Kidney epithelial cell (primary cell): Measurements from ENCODE around the gene FCN3. TPM values are rescaled to one million over a fixed set of nuclear protein-coding genes. Genes with fewer than 3 reads are reported as not detected.
"Not testable (repeated sequence)": the region's sequence is repeated elsewhere in the genome, so short reads cannot be mapped to it uniquely, and the experiment has no call there.

Experiments
- DNase-seq: peaks from one replicate; pipeline ENCODE4 v3.0.0-alpha.2; 2010; ENCODE audit warnings: low read depth
- H3K27me3 ChIP-seq: 2 replicates; pipeline ENCODE4 v1.6.0; 2011; ENCODE audit warnings: low read length; ENCODE audit not compliant: control insufficient read depth, insufficient read depth
- H3K36me3 ChIP-seq: 2 replicates; pipeline ENCODE4 v1.5.1; 2011; ENCODE audit warnings: low read length; ENCODE audit not compliant: control insufficient read depth, insufficient read depth
- H3K4me3 ChIP-seq: 2 replicates; pipeline ENCODE4 v1.5.1; 2011; ENCODE audit warnings: low read depth, mild to moderate bottlenecking, control low read depth, low read length
- total RNA-seq: library from RNA; depleted of rRNA; stranded (reverse); fragments of >200 nt; gene quantifications from 2 replicates; pipeline ENCODE4 v1.2.3, GENCODE V29; 2015
- TF ChIP-seq, protein P1 (sequence below): IDR thresholded peaks from 2 replicates; pipeline ENCODE4 v1.5.1; 2011; ENCODE audit warnings: mild to moderate bottlenecking, moderate library complexity, low read length, control low read depth, inconsistent platforms; ENCODE audit not compliant: insufficient read depth, poor library complexity, severe bottlenecking

The FCN3 gene
- total RNA-seq, 1 donor from 2014 or later = not detected

DNA sequence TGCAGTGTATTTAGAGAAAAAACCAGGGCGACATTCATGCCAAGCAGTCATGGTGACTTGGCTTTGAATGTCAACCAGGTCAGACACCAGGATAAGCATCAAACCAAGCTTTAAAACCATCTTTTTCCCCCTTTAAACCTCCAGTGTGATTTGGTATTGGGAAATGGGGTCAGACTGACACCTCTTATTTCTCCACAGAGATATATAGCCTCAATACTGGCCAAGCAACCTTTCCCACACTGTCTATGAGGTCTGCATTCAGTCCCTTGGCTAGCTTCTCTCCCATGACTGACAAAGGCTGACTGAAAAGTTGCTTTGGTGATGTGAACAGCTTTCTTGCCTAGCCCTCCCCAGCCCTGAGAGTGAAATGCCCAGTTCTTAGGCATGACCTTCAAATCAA, 39.5 kb upstream of the FCN3 start:
- no peaks in the 10 kb centered on the region for H3K27me3 ChIP-seq
- no peak for DNase-seq
- peaks cover 6% of the 10 kb centered on the region for H3K36me3 ChIP-seq
- H3K4me3 ChIP-seq = no peak overlapping the region
- TF ChIP-seq, protein P1, sequence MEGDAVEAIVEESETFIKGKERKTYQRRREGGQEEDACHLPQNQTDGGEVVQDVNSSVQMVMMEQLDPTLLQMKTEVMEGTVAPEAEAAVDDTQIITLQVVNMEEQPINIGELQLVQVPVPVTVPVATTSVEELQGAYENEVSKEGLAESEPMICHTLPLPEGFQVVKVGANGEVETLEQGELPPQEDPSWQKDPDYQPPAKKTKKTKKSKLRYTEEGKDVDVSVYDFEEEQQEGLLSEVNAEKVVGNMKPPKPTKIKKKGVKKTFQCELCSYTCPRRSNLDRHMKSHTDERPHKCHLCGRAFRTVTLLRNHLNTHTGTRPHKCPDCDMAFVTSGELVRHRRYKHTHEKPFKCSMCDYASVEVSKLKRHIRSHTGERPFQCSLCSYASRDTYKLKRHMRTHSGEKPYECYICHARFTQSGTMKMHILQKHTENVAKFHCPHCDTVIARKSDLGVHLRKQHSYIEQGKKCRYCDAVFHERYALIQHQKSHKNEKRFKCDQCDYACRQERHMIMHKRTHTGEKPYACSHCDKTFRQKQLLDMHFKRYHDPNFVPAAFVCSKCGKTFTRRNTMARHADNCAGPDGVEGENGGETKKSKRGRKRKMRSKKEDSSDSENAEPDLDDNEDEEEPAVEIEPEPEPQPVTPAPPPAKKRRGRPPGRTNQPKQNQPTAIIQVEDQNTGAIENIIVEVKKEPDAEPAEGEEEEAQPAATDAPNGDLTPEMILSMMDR = no peak

DNA sequence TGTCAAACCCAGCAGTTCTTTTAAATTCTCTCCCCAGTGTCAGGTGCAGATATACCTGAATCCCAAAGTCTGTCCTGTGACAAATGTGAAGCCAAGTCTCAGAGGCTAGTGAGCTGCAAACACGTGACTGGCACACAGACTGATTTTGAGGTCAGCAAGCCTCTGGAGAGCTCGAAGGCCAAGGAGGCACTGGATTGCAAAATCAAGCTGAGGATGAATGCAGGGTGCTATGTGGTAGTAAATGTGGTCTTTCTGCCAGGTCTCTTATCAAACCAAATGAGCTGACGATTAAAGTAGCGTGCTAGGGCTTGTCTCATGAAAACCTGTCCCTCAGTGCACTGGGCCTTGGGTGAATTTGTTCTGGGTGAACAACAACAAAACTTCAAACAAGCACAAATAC, 38.4 kb upstream of the FCN3 start:
- Histone ChIP-seq H3K27me3 (no peaks in the 10 kb centered on the region), H3K4me3 (no peak overlapping the region), H3K36me3 (peaks cover 7% of the 10 kb centered on the region)
- DNase-seq = no peak
- TF ChIP-seq, protein P1 = no peak

DNA sequence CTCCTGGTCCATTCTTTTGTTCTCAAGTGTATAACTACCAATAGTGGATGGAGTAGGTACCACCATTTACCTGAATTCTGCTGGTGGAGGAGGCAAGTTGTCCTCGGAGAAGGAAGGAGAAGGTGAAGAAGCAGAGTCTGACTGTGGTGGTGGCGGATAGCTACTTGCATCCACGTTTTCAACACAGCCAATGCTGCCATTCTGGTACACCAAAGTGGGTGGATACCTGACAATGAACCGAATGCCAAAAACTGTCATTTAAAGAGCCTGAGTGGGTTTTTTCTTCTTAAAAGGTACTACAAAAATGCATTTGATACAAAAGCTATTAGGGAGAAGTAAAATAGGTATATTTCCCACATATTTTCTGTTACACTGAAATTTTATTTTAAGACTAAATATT, 37.9 kb upstream of the FCN3 start:
- TF ChIP-seq, protein P1 = no peak
- H3K27me3 ChIP-seq = no peaks in the 10 kb centered on the region
- H3K4me3 ChIP-seq = no peak overlapping the region
- peaks cover 7% of the 10 kb centered on the region for H3K36me3 ChIP-seq
- DNase-seq = no peak

DNA sequence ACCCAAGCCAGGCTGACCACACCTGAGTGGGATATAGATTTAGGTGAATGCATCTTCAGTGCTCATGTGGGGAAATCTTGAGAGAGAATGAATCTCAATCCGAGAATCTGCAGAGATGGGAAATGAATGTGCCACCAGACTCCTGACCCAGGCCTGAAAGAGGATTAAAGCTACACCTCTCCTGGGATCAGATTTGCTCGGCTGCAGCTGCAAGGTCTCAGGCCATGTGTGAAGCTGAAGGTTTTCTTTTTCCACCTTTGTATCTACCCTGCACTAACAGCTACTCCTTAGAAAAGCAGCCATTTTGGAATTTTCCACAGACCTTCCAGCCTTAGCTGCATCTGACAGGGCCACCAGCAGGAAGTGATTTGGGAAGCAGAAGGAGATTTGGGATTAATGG, 36.1 kb upstream of the FCN3 start:
- no peak for DNase-seq
- TF ChIP-seq, protein P1 = no peak
- H3K27me3 ChIP-seq = no peaks in the 10 kb centered on the region
- H3K4me3 ChIP-seq = no peak overlapping the region
- H3K36me3 ChIP-seq = peaks cover 7% of the 10 kb centered on the region

DNA sequence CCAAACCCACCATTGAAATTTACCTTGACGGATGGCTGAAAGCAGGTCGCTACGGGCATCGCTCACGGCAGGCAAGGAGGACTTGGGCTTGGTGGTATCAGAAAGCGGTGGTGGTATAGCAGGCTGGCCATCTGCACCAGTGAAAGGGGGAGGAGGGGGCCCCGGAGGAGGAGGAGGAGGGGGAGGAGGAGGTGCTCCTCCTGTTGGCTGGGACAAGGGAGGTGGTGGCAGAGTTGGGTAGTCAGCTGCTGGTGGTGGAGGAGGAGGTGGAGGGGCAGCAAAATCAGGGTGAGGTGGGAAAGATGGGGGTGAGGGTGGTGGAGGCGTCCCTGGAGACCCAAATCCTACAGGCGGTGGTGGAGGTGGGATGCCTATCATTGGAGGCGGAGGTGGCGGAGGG, 35.0 kb upstream of the FCN3 start:
- DNase-seq = no peak
- TF ChIP-seq, protein P1 = no peak
- H3K36me3 ChIP-seq = peaks cover 7% of the 10 kb centered on the region

DNA sequence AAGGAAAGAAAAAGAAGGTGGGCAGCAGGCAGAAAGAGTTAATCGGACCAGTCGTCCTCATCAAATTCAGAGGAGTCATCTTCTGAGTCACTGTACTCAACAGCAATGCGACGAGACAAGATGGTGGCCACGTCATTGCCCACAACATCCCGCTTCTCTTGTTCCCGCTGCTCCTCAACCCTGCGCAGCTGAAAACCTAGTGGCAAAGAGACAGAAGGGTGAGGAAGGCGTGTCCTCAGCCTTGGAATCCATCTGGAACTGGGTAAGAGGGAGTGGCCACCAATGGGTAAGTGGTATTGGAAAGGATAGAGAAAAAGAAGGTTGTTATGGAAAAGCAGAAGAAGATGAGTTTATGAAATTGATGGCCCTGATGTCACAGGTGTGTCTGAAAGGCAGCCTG, 33.5 kb upstream of the FCN3 start:
- TF ChIP-seq, protein P1 = no peak
- H3K36me3 ChIP-seq = peaks cover 7% of the 10 kb centered on the region
- H3K4me3 ChIP-seq = no peak overlapping the region
- no peak for DNase-seq
- H3K27me3 ChIP-seq = no peaks in the 10 kb centered on the region

More for the DNA sequence above, 35.0 kb upstream of the FCN3 start:
- Histone ChIP-seq H3K27me3 (no peaks in the 10 kb centered on the region), H3K4me3 (no peak overlapping the region)

DNA sequence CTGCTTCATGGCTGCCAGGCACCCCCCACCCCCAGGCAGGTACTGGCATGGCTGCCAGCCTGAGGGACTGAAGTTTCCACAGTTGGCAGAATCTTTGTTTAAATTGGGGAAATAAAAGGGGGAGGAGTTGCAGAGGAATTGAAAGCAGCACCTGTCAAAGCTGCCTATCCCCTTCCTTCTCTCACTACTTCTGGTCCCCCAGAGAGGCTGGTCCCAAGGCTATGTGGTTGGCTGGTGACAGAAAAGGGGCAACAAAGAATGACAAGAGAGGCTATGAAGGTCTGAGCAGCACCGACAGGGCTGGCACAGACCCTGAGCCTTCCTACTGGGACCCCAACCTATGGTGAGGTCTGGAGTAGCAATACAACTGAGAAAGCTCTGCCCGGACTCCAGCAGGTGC, 32.2 kb upstream of the FCN3 start:
- not testable (repeated sequence) for H3K36me3 ChIP-seq, H3K27me3 ChIP-seq, H3K4me3 ChIP-seq, DNase-seq
